Measurements from ENCODE around the gene NUP205. TPM values are rescaled to one million over a fixed set of nuclear protein-coding genes. Genes with fewer than 3 reads are reported as not detected.
A peak's percentile ranks its signal among the peaks of the same experiment; 100 is the strongest.

NUP205 gene
- total RNA-seq, 1 donor from 2014 or later, result 148 TPM

GRCh38 chr7:135571834-135572233 lies 14.1 kb downstream of the NUP205 start:
- Mint-ChIP-seq H3K9me3 (no peaks in the 10 kb centered on the region), H3K27me3 (ENCODE audit: low read depth) (no peaks in the 10 kb centered on the region), H3K4me3 (no peak overlapping the region), H3K36me3 (ENCODE audit: low read depth) (peaks cover 12% of the 10 kb centered on the region), H3K27ac (ENCODE audit: unreplicated experiment) (peak overlapping the region; percentile 57), H3K4me1 (peaks cover 5% of the 10 kb centered on the region)
- DNase-seq (ENCODE audit: low read depth, low spot score), result no peak
- TF ChIP-seq, protein P1, sequence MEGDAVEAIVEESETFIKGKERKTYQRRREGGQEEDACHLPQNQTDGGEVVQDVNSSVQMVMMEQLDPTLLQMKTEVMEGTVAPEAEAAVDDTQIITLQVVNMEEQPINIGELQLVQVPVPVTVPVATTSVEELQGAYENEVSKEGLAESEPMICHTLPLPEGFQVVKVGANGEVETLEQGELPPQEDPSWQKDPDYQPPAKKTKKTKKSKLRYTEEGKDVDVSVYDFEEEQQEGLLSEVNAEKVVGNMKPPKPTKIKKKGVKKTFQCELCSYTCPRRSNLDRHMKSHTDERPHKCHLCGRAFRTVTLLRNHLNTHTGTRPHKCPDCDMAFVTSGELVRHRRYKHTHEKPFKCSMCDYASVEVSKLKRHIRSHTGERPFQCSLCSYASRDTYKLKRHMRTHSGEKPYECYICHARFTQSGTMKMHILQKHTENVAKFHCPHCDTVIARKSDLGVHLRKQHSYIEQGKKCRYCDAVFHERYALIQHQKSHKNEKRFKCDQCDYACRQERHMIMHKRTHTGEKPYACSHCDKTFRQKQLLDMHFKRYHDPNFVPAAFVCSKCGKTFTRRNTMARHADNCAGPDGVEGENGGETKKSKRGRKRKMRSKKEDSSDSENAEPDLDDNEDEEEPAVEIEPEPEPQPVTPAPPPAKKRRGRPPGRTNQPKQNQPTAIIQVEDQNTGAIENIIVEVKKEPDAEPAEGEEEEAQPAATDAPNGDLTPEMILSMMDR (conservative IDR thresholded peaks at IDR 0.05), result no peak

- no peaks in the 10 kb centered on the region for H3K27me3 Mint-ChIP-seq (ENCODE audit: low read depth)
- no peaks in the 10 kb centered on the region for H3K9me3 Mint-ChIP-seq
- H3K4me3 Mint-ChIP-seq, result no peak overlapping the region
- DNase-seq (ENCODE audit: low read depth, low spot score), result no peak
- no peak overlapping the region for H3K27ac Mint-ChIP-seq (ENCODE audit: unreplicated experiment)
- TF ChIP-seq, protein P1 (conservative IDR thresholded peaks at IDR 0.05), result no peak
- peaks cover 12% of the 10 kb centered on the region for H3K36me3 Mint-ChIP-seq (ENCODE audit: low read depth)
- H3K4me1 Mint-ChIP-seq, result peaks cover 5% of the 10 kb centered on the region
Observed at GRCh38 chr7:135573541-135573940, 15.8 kb downstream of the NUP205 start.

DNA sequence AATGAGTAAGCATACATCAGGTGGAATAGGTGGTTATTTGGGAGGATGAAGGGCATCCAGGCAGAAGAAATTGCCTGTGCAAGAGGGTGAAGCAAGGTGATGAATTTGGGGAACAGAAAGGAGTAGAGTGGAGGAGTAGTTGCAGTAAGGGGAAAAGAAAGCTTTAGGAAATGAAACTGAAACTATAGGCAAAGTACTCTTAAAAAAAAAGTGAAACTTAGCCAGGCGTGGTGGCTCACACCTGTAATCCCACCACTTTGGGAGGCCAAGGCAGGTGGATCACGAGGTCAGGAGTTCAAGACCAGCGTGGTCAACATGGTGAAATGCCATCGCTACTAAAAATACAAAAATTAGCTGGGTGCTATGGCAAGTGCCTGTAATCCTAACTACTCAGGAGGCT lies 17.6 kb downstream of the NUP205 start:
- DNase-seq (ENCODE audit: low read depth, low spot score), result no peak
- peaks cover 15% of the 10 kb centered on the region for H3K36me3 Mint-ChIP-seq (ENCODE audit: low read depth)
- H3K27ac Mint-ChIP-seq (ENCODE audit: unreplicated experiment), result no peak overlapping the region
- TF ChIP-seq, protein P1 (conservative IDR thresholded peaks at IDR 0.05), result no peak
- no peaks in the 10 kb centered on the region for H3K27me3 Mint-ChIP-seq (ENCODE audit: low read depth)
- H3K4me3 Mint-ChIP-seq, result no peak overlapping the region
- H3K9me3 Mint-ChIP-seq, result no peaks in the 10 kb centered on the region
- H3K4me1 Mint-ChIP-seq, result peaks cover 5% of the 10 kb centered on the region

GRCh38 chr7:135578569-135578968 lies 20.9 kb downstream of the NUP205 start:
- Mint-ChIP-seq H3K4me1 (peaks cover 2% of the 10 kb centered on the region), H3K36me3 (ENCODE audit: low read depth) (peaks cover 15% of the 10 kb centered on the region)

DNA sequence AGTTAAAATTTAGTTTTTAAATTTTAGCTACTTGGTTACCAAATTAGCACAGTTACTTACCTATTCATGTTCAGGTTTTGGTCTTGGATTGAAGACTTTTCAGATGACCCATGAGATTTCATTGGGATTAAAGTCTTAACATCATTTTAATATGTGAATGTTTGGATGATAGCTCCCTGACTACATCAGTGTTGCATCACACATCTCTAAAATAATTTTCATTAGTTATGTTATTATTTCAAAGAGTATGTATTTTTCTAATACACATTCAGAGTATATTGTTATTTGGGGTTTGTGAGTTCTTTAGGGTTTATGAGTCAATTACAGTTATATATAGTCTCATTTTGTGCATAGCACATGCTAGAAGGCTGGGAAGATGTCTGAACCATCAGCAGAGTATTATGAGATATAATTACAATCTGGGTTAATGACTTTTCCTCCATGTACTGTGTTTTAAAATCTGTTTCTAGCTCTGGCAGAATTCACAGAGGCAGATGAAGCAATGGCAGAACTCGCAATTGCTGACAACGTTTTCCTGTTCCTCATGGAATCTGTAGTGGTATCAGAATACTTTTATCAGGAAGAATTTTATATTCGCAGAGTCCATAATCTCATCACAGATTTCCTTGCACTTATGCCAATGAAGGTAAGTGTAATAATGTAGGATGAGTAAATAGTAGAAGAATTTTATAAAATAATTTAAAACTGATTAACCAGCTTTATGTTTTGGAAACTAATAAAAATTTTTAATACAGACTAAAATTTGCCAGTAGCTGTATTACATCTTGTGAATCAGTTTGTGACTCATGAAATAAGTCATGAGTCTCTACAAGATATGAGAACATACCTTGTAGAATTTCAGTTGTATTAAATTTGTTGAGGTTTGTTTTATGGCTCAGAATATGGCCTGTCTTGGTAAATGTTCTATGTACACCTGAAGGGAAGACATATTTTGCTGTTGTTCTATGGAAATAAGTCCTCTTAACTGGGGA lies 26.9 kb downstream of the NUP205 start:
- no peak for DNase-seq (ENCODE audit: low read depth, low spot score)
- Mint-ChIP-seq H3K27me3 (ENCODE audit: low read depth) (no peaks in the 10 kb centered on the region), H3K4me3 (no peak overlapping the region), H3K9me3 (no peaks in the 10 kb centered on the region), H3K36me3 (ENCODE audit: low read depth) (peaks cover 18% of the 10 kb centered on the region), H3K4me1 (no peaks in the 10 kb centered on the region), H3K27ac (ENCODE audit: unreplicated experiment) (no peak overlapping the region)
- TF ChIP-seq, protein P1 (conservative IDR thresholded peaks at IDR 0.05), result no peak

More at GRCh38 chr7:135578569-135578968, 20.9 kb downstream of the NUP205 start:
- Mint-ChIP-seq H3K27me3 (ENCODE audit: low read depth) (no peaks in the 10 kb centered on the region), H3K27ac (ENCODE audit: unreplicated experiment) (no peak overlapping the region), H3K9me3 (no peaks in the 10 kb centered on the region), H3K4me3 (no peak overlapping the region)
- TF ChIP-seq, protein P1 (conservative IDR thresholded peaks at IDR 0.05), result no peak
- no peak for DNase-seq (ENCODE audit: low read depth, low spot score)
